ENCODE results near the gene PALM2AKAP2. TPM values are rescaled to one million over a fixed set of nuclear protein-coding genes. Genes with fewer than 3 reads are reported as not detected.

Gene PALM2AKAP2
- total RNA-seq, result 0.88 TPM

DNA sequence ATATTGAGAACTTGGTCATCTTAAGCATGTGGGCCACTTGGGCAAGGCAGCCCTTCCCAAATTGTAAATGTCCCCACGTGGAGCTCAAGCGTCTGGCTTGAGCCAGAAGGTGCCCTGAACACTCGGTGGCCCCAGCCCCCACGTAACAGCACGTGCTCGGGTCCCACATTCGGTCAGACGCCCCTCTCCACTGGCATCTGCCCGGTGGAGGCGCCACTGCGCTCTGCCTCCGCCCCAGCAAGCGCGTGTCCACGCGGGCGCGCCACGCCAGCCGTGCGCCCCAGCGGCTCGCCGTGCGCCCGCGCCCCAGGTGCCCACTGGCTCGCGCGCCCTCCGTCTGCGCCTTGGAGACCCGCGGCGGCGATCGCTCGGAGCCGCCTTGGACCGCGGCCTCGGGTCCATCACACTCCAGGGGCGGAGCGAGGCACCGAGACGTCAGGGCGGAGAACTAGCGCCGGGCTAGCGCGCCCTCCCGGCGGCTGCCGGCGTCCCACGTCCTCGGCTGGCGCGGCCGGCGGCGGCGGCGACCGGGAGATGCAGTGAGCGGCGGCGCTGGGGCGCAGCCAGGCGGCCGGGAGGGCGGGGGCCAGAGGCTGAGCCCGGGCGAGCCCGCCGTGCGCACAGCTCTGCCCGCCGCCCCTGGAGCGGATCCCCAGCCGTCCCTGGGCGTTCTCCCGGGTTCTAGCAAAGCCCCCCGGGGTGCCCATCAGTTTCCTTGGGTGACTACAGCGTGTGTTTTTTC is at the start of gene PALM2AKAP2:
PALM2AKAP2 (plus strand) TSS at position 488 of the 742 bp plus-strand sequence. CDS start 291 bp downstream, outside the sequence.
- ATAC-seq, result peak; percentile 52

GRCh38 chr9:109730228-109730627 is 49.8 kb upstream of the PALM2AKAP2 start:
- no peak for ATAC-seq

DNA sequence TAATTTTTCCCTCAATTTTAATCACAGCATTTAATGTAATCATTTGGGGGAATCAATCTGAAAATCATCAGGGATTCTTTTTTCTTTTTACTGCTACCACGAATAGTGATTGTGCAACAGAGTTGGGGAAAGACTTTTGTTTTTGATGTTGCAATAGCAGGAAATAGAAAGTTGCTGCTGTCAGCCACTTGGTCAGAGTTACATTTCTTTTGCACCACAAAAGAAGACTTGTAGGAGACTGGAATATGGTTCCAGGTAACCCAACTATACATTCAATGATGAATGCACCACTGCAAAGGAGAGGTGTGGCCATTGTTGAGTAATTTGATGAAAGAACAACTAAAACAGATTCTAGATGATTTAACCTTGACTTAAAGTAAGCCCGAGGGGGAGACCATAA is 46.3 kb upstream of the PALM2AKAP2 start:
- peak; percentile 93 for ATAC-seq

GRCh38 chr9:109734814-109735213 is 45.2 kb upstream of the PALM2AKAP2 start:
- ATAC-seq, result no peak

DNA sequence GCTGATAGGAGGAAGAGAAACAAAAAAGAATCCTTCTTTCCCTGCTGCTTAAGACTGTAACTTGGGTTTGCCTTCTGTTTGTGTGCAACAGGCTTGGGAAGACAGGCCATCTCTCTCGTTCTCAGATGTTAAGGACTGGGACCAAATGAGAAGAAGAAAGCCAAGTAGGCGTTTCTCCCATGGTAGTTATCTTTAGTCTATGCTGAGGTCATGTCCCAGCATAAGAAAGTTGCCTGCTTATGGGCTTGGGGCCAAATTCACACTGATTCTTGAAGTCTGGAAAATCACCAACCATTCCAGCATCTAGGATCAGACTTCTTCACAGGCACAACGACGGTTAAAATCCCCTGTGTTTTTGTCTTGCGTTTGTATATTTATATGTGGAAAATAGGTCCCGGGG is 44.2 kb upstream of the PALM2AKAP2 start:
- ATAC-seq, result no peak

- ATAC-seq, result peak; percentile 61
These were observed 42.7 kb upstream of the PALM2AKAP2 start for GRCh38 chr9:109737295-109737694.

GRCh38 chr9:109739760-109740159 is 40.2 kb upstream of the PALM2AKAP2 start:
- ATAC-seq, result no peak

DNA sequence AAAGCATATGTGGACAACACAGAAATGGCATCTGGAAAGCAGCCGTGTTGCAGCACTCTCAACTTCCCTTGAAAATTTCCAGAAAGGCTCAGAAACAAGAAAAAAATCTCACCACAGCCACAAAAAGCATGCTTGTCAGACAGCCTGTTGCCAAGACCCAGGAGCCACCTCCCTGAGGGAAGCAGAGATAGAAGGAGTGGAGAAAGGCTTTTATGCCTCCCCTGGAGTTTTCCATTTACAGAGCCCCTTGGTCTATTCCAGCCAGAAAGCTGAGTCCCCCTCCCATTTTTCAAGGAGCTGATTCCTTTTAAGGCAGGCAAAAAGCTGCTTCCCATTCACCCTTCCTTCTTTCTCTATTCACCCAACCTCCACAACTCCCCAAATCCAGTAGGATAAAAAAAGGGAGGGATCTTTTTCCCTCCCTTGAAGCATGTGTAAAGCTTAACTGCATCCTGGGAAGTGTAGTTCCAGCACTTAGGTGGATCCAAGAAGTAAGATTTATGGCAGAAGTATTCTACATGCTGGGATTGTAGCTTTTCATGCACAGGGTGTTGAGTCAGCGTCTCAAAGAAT is 37.1 kb upstream of the PALM2AKAP2 start:
- ATAC-seq, result no peak

DNA sequence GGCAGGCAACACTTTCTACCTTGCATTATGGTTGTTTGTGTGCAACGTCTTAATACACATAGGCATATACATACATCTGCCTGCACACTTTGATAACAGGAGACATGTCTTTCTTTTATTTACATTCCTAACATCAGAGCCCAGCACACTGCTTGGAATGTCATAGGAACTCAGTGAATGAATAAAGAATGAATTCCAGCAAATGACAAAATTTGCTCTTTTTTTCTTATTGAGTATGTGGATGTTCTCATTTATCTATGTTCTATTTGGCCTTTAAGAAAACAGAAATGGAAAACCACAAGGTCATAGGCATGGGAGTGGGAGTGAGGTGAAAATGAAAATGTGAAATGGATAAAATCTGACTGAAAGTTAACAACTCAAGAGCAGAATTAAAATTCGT is 36.3 kb upstream of the PALM2AKAP2 start:
- ATAC-seq, result no peak

GRCh38 chr9:109745335-109746283 is 34.4 kb upstream of the PALM2AKAP2 start:
- ATAC-seq, result no peak

DNA sequence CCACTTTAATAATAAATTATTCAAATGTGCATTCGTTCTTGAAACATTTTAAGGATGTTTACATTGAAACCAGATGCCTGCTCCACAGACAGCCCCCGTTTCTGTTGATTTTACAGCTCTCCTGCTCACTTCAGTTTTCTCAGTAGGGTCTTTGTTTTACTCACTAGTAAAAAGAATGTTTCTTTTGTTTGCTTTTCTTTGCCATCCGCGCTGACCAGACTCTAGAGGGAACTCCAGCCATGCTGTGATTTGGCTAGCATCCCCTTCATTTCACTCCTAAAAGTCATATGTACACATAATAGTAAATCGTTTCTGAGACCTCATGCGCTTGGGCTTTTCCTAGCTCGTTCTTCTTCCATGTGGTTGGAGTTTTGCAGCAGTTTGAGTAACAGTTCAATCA is 28.7 kb upstream of the PALM2AKAP2 start:
- ATAC-seq, result no peak

DNA sequence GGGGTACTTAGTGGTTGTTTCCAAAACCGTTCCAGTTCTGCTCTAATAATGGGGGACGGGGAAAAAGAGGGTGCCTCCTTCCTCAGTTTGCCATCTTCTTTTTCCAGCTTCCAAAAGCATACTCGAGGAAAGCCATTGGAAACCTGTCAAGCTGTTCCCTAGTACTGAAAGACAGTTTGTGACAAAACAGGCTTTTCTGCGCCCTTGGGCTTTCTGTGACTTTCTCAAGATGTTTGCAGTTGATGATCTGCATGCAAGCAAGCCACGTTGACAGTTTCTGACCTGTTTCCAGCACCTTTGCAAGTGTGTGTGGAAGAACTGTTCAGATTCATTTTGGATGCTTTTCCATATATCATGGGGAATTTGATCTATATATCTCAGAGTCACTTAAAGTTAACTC is 26.7 kb upstream of the PALM2AKAP2 start:
- ATAC-seq, result no peak

- ATAC-seq, result no peak
These were observed 25.0 kb upstream of the PALM2AKAP2 start for GRCh38 chr9:109755040-109755439.

DNA sequence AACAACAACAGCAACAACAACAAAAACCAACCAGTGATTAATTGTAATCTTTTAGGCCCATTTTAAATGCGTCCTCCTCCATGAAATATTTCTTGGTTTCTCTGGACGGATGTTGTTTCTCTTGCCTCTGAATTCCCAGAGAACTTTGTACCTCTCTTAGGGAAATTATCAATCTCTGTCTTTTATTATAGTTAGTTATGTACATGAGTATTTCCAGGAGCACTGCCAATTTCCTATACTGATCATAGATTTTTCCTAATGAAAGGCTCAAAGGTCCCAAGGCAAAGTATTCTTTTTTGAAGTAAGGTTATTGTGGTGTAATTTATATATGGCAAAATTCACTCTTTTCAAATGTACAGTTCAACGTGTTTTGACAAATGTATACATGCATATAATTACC is 20.4 kb upstream of the PALM2AKAP2 start:
- no peak for ATAC-seq

DNA sequence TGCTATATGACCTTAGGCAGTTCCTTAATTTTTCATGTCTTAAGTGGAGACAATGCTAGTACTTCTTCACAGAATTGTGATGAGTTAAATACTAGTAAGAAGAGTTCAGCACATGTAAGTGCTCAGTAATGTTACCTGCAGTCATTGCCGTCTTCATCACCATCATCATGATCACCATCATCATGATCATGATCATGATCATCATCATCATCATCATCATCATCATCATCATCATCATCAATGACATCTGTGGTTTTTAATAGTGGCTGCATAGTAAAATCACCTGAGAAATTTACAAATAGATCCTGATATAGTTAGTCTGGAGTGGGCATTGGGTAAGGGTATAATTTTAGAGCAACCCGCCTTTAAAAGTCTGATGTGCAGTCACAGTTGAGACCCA is 14.7 kb upstream of the PALM2AKAP2 start:
- ATAC-seq, result no peak

- ATAC-seq, result no peak
These were observed 14.2 kb upstream of the PALM2AKAP2 start for GRCh38 chr9:109765830-109766229.

- ATAC-seq, result peak; percentile 73
These were observed 13.6 kb upstream of the PALM2AKAP2 start for GRCh38 chr9:109766351-109766750.

- ATAC-seq, result no peak
These were observed 12.6 kb upstream of the PALM2AKAP2 start for GRCh38 chr9:109767404-109767803.

- ATAC-seq, result no peak
These were observed 12.2 kb upstream of the PALM2AKAP2 start for GRCh38 chr9:109767814-109768213.

GRCh38 chr9:109769250-109769649 is 10.7 kb upstream of the PALM2AKAP2 start:
- ATAC-seq, result no peak

- no peak for ATAC-seq
These were observed 9.9 kb upstream of the PALM2AKAP2 start for GRCh38 chr9:109770101-109770500.

DNA sequence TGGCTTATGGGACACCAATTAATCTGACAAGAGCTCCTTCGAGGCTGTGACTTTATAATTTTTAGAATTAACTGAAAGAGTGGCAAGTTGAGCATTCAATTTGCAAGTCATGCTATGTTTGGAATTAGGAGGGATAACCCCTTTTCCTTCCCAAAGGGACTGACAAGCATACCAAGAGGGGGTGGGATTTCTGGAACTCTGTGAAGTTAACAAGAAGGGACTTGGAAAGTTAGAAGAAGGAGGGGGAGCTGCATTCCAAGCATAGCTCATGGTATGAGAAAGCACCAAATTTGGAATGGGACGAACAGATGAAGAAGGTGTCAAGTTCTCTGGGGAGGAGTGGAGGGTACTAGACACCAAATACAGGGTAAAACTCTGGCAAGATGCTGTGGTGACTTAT is 8.9 kb upstream of the PALM2AKAP2 start:
- ATAC-seq, result no peak

DNA sequence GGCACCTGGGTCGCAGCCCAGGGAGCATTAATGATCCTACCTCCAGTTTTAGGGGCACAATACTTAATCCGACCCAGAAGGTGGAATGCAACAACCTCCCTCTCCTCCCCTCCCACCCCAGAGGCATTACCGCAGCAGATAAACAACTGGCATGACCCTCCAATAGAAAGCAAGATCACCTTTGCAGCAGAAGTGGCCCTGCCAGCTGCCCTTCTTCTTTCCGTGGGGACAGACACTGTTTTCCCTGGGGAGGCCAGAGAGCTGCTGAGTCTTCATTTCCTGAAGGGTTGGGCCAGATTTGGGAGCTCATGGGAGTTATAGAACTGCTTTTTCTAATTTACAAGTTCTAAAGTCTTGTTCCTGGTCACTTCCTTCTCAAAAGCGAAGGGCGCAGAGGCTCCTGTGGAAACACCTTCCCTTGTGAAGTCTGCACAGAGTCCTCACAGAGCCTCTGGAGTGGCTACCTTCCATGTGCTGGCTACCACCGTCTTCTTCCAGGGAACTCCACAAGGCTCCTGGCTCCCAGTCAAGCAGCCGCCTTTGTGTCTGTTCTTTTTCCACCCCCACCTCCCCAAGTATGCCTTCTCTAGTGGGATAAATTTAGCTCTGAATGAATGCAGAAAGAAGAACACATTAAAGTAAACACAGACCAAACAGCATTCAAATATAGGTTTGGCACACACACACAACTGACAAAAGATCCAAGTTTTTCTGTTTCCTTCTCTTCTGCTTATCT is 8.0 kb upstream of the PALM2AKAP2 start:
- ATAC-seq, result no peak

Measured in esophagus mucosa (tissue), 1 donor.